AG08395 (cell line): ENCODE data around the gene EEIG2.
"Not testable (repeated sequence)": the region's sequence is repeated elsewhere in the genome, so short reads cannot be mapped to it uniquely, and the experiment has no call there.

ENCODE experiments used
- DNase-seq: peaks from one replicate; pipeline ENCODE4 v3.0.0; 2012; ENCODE audit warnings: mixed read lengths, low spot score

Gene EEIG2

DNA sequence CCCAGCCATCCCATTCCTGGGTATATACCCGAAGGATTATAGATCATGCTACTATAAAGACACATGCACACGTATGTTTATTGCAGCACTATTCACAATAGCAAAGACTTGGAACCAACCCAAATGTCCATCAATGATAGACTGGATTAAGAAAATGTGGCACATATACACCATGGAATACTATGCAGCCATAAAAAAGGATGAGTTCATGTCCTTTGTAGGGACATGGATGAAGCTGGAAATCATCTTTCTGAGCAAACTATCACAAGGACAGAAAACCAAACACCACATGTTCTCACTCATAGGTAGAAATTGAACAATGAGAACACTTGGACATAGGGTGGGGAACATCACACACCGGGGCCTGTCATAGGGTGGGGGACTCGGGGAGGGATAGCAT lies 12.4 kb upstream of the EEIG2 start:
- DNase-seq = not testable (repeated sequence)

DNA sequence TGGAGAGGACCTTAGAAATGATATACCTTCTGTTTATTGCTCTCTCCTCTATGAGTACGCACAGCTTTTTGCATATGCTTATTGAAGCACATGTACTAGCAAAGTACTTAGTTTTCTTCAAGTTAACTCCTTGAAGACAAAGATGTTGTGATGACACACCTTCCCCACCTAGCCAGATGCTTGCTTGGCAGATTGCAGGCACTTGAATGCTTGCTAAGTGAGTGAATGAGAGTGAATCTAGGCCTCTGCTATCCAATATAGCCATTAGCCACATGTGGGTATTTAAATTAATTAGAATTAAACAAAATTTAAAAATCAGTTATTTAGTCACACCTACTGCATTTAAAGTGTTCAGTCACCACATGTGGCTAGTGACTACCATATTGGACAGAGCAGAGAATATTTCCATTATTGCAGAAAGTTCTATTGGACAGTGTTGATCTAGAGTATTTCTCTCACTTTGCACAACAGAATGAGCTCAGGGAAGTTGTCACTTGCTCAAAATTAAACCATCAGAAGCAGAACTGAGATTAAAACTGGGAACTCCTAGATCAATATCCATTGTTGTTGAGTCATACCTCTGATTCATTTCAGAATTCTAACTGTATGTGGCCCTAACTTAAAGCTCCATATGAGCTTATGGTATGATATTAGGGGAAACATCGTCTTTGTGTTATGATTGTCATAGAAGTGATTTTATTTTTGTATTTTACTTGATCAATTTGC lies 8.6 kb upstream of the EEIG2 start:
- no peak for DNase-seq

DNA sequence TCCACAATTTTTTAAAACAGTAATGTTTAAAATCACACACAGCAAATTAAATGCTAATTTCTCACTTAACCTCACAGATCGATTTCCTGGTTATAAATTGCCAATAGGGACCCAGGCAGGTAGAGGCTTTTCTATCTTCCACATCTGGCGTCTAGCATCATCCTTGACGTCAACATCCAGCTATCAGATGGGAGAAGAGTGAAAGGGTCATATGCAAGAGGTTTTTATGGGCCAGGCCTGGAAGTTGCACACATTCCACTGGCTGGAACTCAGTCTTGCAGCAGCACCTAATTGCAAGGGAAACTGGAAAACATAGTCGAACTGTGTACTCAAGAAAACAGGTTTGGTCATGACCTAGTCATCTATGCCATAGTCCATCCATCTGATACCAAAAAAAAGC lies 6.0 kb upstream of the EEIG2 start:
- DNase-seq = no peak

DNA sequence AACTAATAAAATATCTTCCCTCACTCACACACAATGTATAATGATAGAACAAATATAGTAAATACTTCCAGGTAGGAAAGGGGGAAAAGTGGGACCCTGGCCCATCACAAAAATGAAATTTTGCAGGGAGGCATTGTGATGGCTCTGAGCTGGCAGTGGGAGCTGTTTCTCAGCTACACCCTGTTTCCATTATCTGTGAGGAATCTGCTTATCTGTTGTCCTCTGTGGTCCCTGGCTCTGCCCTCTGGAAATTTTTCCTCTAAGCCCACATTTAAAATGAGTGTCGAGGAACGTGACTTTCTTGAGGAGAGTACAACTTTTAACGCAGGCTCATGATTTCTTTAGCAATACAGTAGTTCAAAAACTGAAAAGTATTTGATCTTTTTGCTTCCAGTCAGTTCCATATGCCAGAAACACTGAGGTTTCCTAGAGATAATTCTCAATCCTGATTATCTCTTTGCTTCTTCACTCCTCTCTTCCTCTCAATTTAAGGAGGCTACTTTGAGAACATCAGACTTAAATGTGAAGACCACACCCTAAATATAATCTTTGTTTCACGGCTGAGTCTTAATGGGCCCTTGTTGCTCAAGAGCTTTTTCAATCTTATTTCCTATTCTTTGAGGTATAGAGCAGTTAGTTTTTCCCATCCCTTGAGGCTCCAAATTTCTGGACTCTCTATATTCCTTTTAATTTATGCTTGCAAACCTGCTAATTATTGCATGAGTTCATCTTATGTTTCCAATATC lies 5.0 kb upstream of the EEIG2 start:
- DNase-seq = no peak

DNA sequence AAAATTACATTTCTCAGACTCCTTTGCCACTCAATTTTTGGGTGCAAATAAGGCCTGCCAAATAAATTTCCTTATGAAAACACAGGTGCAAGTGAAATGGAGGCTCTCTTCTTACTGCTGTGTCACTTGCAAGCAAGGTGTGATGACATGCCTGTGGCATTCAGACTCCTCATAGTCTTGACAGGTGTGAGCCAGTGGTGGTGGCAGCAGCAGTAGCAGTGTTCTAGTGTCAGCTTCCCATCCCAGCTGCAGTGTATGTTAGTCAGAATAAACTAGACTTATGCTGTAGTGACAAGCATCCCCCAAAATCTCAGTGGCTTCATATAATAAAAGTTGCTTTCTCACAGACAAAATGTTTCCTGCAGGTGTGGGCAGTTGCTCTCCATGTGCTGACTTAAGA lies 3.8 kb upstream of the EEIG2 start:
- DNase-seq = no peak

DNA sequence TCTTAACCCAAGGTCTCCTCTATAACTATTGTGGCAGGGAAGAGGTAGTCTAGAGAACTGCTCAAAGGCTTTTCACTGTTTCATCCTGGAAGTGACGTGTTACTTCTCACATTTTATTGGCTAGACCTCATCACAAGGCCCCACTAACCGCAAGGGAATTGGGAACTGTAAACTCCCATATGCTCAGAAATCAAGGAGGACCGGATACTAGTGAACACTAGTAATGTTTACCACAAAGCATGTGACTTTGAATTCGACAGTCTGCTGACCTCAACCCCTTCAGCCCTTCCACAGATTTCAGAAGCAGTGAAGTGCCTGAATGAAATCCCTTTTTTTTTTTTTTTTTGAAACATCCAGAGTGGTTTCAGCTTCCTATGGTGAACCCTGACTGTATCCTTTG lies 3.4 kb upstream of the EEIG2 start:
- no peak for DNase-seq

DNA sequence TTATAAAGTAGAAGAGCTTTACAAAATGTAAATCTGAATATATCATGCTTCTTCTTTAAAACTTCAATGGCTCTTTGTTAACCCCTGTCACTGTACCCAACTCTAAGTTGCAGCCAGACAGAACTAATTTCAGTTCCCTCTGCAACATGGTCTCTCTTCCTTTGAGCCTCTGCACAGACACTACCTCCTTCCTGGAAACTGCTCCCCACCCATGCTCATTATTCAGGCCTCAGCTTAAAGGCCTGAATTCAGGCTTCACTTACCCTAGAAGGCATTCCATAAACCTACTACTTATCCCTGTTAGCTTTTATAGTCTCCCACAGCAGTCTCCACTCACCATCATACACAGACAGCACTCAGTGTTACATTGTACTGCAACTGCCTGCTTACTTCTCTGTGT lies 2.6 kb upstream of the EEIG2 start:
- no peak for DNase-seq

DNA sequence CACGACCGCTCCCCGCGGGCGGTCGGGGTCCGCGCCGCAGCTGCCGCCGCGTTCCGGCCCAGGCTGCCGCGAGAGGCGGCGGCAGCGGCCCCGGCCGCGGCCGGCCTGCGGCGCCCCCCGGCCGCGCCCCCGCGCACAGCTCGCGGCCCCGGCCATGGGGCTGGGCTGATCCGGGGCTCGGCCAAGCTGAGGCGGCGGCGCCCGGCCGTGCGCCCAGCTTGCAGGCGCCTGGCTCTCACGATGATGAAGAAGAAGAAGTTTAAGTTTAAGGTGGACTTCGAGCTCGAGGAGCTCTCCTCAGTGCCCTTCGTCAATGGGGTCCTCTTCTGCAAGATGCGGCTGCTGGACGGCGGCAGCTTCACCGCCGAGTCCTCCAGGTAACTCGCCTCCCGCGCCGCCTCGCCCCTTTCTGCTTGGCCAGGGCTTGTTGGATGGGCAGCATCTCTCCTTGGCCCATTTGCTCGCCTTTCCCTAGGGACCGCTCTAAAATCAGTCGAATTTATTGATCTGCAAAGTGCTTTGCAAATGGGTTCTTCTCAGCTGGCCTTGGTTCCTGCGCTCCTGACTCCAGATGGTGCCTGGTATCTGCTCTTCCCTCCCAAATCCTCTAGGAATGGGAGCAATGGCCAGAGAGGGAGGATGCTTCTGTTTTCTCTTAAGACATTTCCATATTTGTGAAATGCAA lies 431 bp downstream of the EEIG2 start:
- peak; percentile 40 for DNase-seq

DNA sequence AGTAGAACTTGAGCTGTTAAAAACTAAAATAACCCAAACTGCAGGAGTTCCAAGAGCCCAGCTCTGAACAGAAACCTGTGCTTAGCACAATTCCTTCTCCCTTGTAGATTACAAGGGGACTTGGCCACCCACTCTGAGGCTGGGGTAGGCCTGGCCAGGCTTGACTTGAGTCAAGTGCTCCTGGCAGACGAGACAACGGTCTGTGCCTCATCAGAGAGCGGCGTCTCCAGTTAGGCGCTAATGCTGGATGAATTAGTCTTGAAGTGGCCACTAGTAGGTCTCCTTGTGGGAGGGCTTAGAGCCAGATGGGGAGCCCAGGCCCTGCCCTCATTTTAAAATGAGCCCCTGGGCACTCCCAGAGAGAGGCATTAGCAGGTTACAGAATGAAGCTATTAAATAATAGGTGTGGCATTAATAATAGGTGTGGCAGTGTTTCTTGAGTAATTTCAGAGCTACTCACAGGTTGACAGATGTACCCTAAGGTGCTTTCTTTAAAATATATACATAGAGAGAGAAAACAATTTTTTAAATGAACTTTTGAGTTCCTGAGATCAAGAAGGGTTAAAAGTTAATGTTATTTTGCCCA lies 1.1 kb downstream of the EEIG2 start:
- peak; percentile 56 for DNase-seq

DNA sequence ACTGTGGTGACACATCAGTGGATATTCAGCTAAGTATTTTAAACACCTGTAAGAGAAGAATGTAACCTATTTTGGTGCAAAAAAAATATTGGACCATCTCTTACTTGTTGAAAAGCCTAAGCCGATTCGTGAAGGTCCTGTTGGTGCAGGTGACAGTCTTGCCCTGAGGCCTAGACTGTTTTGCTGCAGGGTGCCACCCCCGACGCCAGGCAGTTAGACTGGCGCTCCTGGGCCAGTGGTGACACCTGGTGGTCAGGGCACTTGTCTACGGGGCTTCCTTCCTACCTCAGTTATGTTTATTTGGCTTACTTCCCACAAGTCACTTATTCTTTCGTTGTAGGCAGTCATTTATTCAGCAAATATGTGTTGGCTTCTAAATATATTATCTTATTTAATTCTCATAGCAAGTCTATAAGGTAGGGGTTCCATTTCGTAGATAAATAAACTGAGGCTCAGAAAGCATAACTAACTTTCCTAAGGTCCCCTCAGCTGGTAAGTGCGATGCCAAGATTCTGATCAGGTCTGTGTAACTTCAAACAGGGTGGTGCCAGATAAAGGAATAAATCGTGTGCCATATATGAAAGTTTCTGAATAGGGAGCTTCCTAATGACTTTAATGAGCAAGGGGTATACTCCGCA lies 1.9 kb downstream of the EEIG2 start:
- no peak for DNase-seq

DNA sequence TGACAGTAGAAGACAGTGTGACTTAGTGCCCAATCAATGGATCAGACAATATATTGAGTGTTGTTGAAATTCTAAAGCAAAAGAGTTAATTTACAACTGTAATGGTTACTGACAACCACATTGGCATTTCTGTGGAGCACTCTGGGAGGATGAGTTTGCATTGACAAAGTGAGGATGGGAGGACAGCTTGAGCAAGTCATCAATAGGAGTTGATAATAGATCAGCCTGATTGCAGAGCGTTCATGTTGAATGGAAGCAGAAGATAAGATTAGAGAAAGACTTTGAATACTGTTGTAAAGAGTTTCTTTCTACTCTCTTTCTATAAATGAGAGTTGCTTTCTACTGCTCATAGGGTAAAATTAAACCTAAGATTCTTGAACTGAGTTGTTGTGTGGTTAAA lies 3.9 kb downstream of the EEIG2 start:
- no peak for DNase-seq

DNA sequence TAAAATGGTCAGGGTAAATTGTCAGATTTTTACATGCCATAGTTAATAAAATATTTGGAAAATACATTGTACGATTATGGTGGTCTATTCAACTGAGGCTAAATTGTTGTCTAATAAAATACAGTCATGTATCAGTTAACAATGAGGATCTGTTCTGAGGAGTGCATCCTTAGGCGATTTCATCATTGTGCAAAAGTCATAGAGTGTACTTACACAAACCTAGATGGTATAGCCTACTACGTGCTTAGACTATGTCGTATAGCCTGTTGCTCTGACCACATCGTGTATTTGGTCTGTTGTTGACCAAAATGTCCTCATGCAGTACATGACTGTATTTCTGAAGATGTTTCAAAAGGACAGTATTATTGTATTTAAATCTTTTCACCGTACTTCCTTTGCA lies 5.2 kb downstream of the EEIG2 start:
- DNase-seq = no peak

DNA sequence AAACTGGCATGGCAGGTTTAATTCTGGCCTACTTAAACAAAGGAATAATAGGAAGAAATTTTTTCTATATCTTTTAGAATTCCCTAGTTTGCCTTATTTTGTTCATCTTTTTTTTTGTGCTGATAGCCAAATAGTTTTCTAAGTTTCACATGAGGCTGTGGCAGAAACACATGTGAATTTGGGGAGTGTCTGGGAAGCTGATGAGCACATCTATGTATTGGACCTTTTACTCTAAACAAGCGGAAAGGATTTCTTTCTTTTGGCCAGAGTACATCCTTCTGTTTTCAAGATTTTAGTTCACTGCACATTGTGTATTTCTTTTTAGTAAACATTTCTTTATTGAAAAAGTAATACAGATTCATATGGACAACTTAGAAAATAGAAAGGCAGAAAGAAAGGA lies 5.6 kb downstream of the EEIG2 start:
- no peak for DNase-seq

DNA sequence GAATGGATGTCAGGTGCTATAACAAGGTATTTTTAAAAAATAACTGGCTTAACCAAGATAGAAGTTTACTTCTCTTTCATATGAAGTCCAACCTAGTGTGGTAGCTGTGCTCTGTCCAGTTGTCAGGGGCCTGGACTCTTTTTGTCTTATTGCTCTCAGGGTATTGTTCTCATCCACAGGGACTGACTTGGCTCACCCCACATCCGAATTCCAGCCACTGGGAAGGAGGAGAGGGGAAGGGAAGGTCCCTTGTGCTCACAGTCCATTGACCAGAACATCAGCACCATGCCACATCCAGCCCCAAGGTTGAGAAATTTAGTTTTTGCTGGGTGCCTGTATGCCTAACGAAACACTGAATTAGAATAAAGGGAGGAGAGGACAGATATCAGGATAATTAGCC lies 8.7 kb downstream of the EEIG2 start:
- no peak for DNase-seq

DNA sequence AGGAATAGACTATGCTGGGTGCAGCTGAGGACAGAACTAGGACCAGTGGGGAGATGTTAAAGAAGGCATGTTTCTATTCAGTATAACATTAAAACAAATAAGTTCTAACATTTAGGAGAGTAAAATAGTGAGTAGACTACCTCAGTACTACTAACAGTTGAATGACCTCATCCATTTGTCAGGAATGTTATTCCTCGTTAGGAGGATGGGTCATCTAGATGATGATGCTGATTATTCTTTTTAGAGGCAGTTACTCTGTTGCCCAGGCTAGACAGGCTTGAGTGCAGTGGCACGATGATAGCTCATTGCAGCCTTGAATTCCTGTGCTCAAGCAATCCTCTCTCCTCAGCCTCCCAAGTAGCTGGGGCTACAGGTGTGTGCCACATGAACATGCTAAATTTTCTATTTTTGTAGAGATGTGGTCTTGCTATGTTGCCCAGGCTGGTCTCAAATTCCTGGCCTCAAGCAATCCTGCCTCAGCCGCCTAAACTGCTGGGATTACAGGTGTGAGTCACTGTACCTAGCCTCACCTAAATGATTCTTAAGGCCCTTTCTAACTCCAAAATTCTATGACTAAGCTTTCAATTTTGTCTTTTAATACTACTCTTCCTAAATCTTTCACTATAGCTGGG lies 9.3 kb downstream of the EEIG2 start:
- DNase-seq = peak; percentile 45

DNA sequence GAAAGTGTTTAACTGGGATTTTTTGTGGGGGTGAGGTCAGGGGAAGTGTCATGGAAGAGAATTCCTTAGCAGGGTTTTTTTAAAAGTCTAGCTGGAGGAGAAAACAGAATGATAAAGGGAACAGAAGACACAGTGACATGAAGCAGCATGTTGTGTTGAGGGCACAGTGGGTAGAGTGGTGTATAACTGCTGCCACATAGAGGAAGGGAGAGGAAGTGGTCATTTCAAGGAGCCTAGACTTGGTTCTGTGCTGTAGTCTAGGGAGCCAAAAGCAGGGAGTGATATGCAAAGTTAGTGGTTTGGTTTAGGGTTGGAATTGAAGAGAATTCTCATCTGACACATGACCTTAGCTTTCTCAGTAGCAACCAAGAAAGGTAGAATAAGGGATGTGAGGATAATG lies 10.2 kb downstream of the EEIG2 start:
- peak; percentile 43 for DNase-seq

DNA sequence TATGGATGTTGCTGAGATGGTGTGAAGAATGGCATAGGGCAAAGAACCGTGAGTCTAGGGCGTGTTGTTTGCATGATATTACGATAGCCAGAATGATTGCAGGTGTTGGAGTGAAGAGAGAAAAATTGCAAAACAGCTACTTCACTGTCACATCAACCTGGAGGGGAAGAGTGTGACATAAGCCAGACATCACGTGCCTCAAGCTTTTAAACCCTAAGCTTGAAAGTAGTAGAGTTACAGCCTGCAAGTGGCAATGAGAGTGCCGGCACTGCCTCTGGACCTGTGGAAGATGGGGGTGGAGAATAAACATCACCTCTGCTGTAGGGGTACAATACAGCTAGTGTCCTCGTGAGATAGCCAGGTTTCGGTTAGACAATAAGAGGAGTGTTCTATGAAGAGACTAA lies 11.1 kb downstream of the EEIG2 start:
- no peak for DNase-seq

DNA sequence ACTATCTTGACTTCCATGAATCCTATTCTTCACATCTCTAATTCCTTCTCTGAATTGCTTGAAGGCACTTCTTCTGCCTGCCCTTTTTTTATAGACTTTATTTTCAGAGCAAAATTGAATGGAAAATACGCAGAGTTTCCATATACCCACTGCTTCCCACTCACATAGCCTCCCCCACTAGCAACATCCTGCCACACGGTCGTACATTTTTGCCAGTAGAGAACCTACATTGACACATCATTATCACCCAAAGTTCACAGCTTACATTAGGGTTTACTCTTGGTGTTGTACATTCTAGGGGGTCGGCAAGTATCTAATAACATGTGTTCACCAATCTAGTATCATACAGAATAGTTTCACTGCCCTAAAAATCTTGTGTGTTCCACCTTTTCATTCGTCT lies 12.3 kb downstream of the EEIG2 start:
- DNase-seq = no peak

DNA sequence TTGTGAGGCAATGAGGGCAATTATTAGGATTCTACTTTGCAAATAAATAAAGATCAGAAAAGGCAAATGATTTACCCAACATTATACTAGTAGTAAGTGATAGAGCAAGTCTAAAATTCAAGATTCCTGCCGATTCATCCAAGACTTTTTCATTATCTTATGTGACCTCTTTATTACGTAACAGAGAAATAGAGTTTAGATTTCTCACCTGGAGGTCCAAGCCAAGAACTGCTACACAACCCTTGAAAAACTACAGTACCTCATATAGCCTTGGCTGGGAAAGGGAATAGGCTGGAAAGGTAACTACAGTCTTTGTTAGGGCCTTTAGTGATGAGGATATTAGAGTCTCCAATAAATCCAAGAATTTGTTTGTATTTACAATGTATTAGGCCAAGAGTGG lies 13.3 kb downstream of the EEIG2 start:
- DNase-seq = no peak

DNA sequence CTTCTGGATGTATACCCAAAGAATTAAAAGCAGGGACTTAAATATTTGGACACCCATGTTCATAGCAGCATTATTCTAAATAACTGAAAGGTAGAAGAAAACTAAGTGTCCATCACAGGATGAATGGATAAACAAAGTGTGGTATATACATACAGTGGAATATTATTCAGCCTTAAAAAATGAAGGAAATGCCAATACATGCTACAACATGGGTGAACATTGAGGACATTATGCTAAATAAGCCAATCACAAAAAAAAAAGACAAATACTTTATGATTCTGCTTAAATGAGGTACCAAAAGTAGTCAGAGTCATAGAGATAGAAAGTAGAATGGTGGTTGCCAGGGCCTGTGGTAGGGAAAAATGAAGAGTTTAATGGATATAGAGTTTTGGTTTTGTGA lies 14.1 kb downstream of the EEIG2 start:
- DNase-seq = no peak

DNA sequence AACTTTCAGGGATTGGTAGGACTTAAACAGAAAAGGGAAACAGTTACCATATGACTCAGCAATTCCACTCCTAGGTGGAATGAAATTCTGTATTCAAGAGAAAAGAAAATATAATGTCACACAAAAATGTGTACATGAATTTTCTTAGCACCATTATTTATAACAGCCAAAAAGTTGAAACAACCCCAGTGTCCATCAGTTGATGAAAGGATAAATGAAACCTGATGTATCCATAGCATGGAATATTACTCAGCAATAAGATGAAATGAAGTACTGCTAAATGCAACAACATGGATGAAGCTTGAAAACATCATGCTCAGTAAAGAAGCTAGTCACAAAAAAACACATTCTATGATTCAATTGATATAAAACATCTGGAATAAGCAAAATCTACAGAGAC lies 15.5 kb downstream of the EEIG2 start:
- DNase-seq = no peak
